ENCODE results near the gene DNM3.

DNA sequence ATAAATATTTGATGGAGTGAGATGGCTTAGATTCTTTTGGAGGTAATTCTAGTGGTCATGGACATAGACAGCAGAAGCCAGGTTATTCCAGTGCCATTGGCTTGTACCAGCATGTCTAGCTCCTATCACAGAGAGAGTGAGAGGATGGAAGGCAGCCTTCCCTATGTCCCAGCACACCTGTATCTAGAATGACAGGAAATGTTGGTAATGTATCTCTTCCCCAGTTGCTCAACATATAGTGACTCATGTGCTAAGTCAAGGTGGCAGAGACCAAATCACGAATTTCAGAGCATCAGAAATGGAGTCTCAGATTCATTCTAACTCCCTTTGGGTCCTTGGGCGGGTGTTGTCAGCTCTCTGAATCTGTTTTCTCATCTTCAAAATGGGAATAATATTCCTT lies 31.5 kb upstream of the DNM3 start:
- TF ChIP-seq SP1 (IDR thresholded peaks at IDR 0.05) (no peak), TARDBP (IDR thresholded peaks at IDR 0.05) (no peak), BHLHE40 (IDR thresholded peaks at IDR 0.05; ENCODE audit: borderline replicate concordance) (no peak), FOXK2 (IDR thresholded peaks at IDR 0.05) (no peak), ARNT (IDR thresholded peaks at IDR 0.05) (no peak), SUZ12 (IDR thresholded peaks at IDR 0.05) (no peak), FOXA1 (IDR thresholded peaks at IDR 0.05) (no peak), NFRKB (IDR thresholded peaks at IDR 0.05) (no peak), ZNF384 (IDR thresholded peaks at IDR 0.05) (no peak)
- TF ChIP-seq, protein P1, sequence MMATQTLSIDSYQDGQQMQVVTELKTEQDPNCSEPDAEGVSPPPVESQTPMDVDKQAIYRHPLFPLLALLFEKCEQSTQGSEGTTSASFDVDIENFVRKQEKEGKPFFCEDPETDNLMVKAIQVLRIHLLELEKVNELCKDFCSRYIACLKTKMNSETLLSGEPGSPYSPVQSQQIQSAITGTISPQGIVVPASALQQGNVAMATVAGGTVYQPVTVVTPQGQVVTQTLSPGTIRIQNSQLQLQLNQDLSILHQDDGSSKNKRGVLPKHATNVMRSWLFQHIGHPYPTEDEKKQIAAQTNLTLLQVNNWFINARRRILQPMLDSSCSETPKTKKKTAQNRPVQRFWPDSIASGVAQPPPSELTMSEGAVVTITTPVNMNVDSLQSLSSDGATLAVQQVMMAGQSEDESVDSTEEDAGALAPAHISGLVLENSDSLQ (IDR thresholded peaks at IDR 0.05) = no peak
